GM12891 (cell line): Measurements from ENCODE around the gene CARS1.

ENCODE experiments used
- PAX5 ChIP-seq: IDR thresholded peaks from 2 replicates; pipeline ENCODE4 v1.6.1; 2011; ENCODE audit warnings: low read length, moderate library complexity, mild to moderate bottlenecking; ENCODE audit not compliant: insufficient read depth, severe bottlenecking
- POLR2A ChIP-seq: IDR thresholded peaks from 2 replicates; pipeline ENCODE4 v1.6.1; 2011; ENCODE audit warnings: low read depth, low read length, control low read depth
- POLR2AphosphoS5 ChIP-seq: IDR thresholded peaks from 2 replicates; pipeline ENCODE4 v1.6.1; 2011; ENCODE audit warnings: low read depth, low read length, control low read depth
- POU2F2 ChIP-seq: IDR thresholded peaks from 2 replicates; pipeline ENCODE4 v1.6.1; 2011; ENCODE audit warnings: low read depth, mild to moderate bottlenecking, control low read depth, low read length, moderate library complexity
- TAF1 ChIP-seq: IDR thresholded peaks from 2 replicates; pipeline ENCODE4 v1.6.1; 2011; ENCODE audit warnings: low read depth, low read length, control low read depth

- TF ChIP-seq POLR2AphosphoS5 (no peak), POLR2A (no peak), TAF1 (no peak), PAX5 (no peak), POU2F2 (no peak)
Measured at GRCh38 chr11:3094223-3094824, 37.1 kb upstream of the CARS1 start.
